ENCODE data around the gene CEP104.

GRCh38 chr1:3865606-3866160 lies 8.7 kb upstream of the CEP104 start:
- TF ChIP-seq, protein P1, sequence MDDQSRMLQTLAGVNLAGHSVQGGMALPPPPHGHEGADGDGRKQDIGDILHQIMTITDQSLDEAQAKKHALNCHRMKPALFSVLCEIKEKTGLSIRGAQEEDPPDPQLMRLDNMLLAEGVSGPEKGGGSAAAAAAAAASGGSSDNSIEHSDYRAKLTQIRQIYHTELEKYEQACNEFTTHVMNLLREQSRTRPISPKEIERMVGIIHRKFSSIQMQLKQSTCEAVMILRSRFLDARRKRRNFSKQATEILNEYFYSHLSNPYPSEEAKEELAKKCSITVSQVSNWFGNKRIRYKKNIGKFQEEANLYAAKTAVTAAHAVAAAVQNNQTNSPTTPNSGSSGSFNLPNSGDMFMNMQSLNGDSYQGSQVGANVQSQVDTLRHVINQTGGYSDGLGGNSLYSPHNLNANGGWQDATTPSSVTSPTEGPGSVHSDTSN (IDR thresholded peaks at IDR 0.05) = no peak
- no peak for TF ChIP-seq CTCF (IDR thresholded peaks at IDR 0.05)
- TF ChIP-seq, protein P2, sequence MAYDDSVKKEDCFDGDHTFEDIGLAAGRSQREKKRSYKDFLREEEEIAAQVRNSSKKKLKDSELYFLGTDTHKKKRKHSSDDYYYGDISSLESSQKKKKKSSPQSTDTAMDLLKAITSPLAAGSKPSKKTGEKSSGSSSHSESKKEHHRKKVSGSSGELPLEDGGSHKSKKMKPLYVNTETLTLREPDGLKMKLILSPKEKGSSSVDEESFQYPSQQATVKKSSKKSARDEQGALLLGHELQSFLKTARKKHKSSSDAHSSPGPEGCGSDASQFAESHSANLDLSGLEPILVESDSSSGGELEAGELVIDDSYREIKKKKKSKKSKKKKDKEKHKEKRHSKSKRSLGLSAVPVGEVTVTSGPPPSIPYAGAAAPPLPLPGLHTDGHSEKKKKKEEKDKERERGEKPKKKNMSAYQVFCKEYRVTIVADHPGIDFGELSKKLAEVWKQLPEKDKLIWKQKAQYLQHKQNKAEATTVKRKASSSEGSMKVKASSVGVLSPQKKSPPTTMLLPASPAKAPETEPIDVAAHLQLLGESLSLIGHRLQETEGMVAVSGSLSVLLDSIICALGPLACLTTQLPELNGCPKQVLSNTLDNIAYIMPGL (CRISPR knock-in tag; IDR thresholded peaks at IDR 0.05; ENCODE audit: borderline replicate concordance) = no peak
- TF ChIP-seq POLR2A (IDR thresholded peaks at IDR 0.05; ENCODE audit: low read length) = no peak
